Sigmoid colon (tissue), 4 donors: Measurements from ENCODE around the gene CYB5B.

Experiments
- CTCF ChIP-seq, 4 experiments: fragments of 450-650 bp in 3 of 4; fragments of 200-600 bp in 1 of 4; IDR thresholded peaks; one replicate each; pipeline ENCODE4 v1.5.1; 2016 to 2019; ENCODE audit warnings: antibody characterized with exemption in 4 of 4, mild to moderate bottlenecking in 3 of 4, moderate library complexity in 2 of 4
- POLR2AphosphoS5 ChIP-seq, 4 donors: sonication (generic); formaldehyde crosslinking; IDR thresholded peaks; one replicate each; pipeline ENCODE4 v1.6.1; 2017; ENCODE audit warnings: antibody characterized with exemption in 4 of 4

GRCh38 chr16:69467531-69468204 lies 43.2 kb downstream of the CYB5B start:
- TF ChIP-seq POLR2AphosphoS5 (IDR thresholded peaks at IDR 0.05) (no peak), CTCF (IDR thresholded peaks at IDR 0.05) (no peak)
